ENCODE measurements around the gene KLK15. TPM values are rescaled to one million over a fixed set of nuclear protein-coding genes. Genes with fewer than 3 reads are reported as not detected.

The KLK15 gene
- polyA plus RNA-seq, 2 of the 4 experiments (the other 2 are of a cell fraction), result not detected

DNA sequence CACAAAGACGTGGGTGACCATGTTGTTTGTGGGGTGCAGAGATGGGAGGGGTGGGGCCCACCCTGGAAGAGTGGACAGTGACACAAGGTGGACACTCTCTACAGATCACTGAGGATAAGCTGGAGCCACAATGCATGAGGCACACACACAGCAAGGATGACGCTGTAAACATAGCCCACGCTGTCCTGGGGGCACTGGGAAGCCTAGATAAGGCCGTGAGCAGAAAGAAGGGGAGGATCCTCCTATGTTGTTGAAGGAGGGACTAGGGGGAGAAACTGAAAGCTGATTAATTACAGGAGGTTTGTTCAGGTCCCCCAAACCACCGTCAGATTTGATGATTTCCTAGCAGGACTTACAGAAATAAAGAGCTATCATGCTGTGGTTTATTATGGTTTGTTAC lies 45.5 kb upstream of the KLK15 start:
- Histone ChIP-seq H3K4me2 (no peak overlapping the region), H3K4me1 (no peaks in the 10 kb centered on the region), H3K4me3 (no peak overlapping the region), H3K27ac (no peak overlapping the region), H3K9me3 (no peaks in the 10 kb centered on the region)
- ChIA-PET POLR2A (no interaction called here), CTCF (interaction anchor here (0.5 to 1.8 kb wide), 5 partner anchors 9 to 231 kb away, joined by 3 to 6 read pairs (median 3); no protein-coding TSS in a partner anchor)
- ATAC-seq, result no peak
- no peak for TF ChIP-seq ZFP36 (IDR thresholded peaks at IDR 0.05; ENCODE audit: borderline replicate concordance, partially characterized antibody)
- TF ChIP-seq NFE2L2 (conservative IDR thresholded peaks at IDR 0.05; ENCODE audit: low read length), result no peak
- no peak for TF ChIP-seq SREBF2 (IDR thresholded peaks at IDR 0.05)
- no peak for TF ChIP-seq MAZ (IDR thresholded peaks at IDR 0.05; ENCODE audit: borderline replicate concordance, low read depth, low read length)
- TF ChIP-seq PHF8 (IDR thresholded peaks at IDR 0.05; ENCODE audit: borderline replicate concordance, low read depth), result no peak
- no peak for TF ChIP-seq FOXS1 (CRISPR knock-in tag; IDR thresholded peaks at IDR 0.05)
- no peak for TF ChIP-seq REST (IDR thresholded peaks at IDR 0.05)
- TF ChIP-seq CEBPB (IDR thresholded peaks at IDR 0.05), result no peak
- TF ChIP-seq HOXA7 (CRISPR knock-in tag; IDR thresholded peaks at IDR 0.05), result no peak
- TF ChIP-seq TP53 (CRISPR knock-in tag; IDR thresholded peaks at IDR 0.05), result no peak
- TF ChIP-seq HOXB5 (CRISPR knock-in tag; IDR thresholded peaks at IDR 0.05), result no peak
- TF ChIP-seq KDM1A (IDR thresholded peaks at IDR 0.05; ENCODE audit: low read depth), result no peak
- TF ChIP-seq RCOR1 (IDR thresholded peaks at IDR 0.05; ENCODE audit: low read depth, low read length), result no peak
- TF ChIP-seq RFX5 (IDR thresholded peaks at IDR 0.05), result no peak
- TF ChIP-seq ZNF302 (CRISPR knock-in tag; IDR thresholded peaks at IDR 0.05), result no peak
- no peak for DNase-seq (ENCODE audit: low read depth in 1 of 2, low spot score in 1 of 2)
- FAIRE-seq, result no peak
- 4% methylated on average over 5 of the region's 5 CpGs for WGBS (ENCODE audit: missing lambda C conversion rate)

DNA sequence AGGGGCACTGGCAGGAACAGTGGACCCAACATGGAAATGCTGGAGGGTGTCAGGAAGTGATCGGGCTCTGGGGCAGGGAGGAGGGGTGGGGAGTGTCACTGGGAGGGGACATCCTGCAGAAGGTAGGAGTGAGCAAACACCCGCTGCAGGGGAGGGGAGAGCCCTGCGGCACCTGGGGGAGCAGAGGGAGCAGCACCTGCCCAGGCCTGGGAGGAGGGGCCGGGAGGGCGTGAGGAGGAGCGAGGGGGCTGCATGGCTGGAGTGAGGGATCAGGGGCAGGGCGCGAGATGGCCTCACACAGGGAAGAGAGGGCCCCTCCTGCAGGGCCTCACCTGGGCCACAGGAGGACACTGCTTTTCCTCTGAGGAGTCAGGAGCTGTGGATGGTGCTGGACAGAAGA lies 44.0 kb upstream of the KLK15 start:
- TF ChIP-seq JUNB (IDR thresholded peaks at IDR 0.05) (no peak), POLR2A (IDR thresholded peaks at IDR 0.05; ENCODE audit: low read length) (no peak), ESRRA (IDR thresholded peaks at IDR 0.05; ENCODE audit: borderline replicate concordance, low read length) (no peak), EHMT2 (IDR thresholded peaks at IDR 0.05; ENCODE audit: low read depth) (no peak), HOXA7 (CRISPR knock-in tag; IDR thresholded peaks at IDR 0.05) (no peak), ZC3H11A (IDR thresholded peaks at IDR 0.05) (no peak), HOXB13 (CRISPR knock-in tag; IDR thresholded peaks at IDR 0.05; ENCODE audit: low read depth) (no peak), BHLHE40 (IDR thresholded peaks at IDR 0.05; ENCODE audit: low read depth, low read length) (no peak), HEYL (CRISPR knock-in tag; IDR thresholded peaks at IDR 0.05) (no peak)
- TF ChIP-seq, protein P1, sequence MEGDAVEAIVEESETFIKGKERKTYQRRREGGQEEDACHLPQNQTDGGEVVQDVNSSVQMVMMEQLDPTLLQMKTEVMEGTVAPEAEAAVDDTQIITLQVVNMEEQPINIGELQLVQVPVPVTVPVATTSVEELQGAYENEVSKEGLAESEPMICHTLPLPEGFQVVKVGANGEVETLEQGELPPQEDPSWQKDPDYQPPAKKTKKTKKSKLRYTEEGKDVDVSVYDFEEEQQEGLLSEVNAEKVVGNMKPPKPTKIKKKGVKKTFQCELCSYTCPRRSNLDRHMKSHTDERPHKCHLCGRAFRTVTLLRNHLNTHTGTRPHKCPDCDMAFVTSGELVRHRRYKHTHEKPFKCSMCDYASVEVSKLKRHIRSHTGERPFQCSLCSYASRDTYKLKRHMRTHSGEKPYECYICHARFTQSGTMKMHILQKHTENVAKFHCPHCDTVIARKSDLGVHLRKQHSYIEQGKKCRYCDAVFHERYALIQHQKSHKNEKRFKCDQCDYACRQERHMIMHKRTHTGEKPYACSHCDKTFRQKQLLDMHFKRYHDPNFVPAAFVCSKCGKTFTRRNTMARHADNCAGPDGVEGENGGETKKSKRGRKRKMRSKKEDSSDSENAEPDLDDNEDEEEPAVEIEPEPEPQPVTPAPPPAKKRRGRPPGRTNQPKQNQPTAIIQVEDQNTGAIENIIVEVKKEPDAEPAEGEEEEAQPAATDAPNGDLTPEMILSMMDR (IDR thresholded peaks at IDR 0.05), result no peak
- CTCF ChIA-PET, result no interaction called here
- DNase-seq (ENCODE audit: low read depth in 1 of 2, low spot score in 1 of 2) (no peak), FAIRE-seq (no peak), ATAC-seq (no peak)
- no peak overlapping the region for H3K4me3 ChIP-seq
- no peak overlapping the region for H3K27ac ChIP-seq
- WGBS (ENCODE audit: missing lambda C conversion rate), result 39% methylated on average over 8 of the region's 8 CpGs
- H3K4me2 ChIP-seq, result no peak overlapping the region
- H3K4me1 ChIP-seq, result no peaks in the 10 kb centered on the region
- H3K9me3 ChIP-seq, result no peaks in the 10 kb centered on the region
- POLR2A ChIA-PET, result no interaction called here

Measured in A549 (cell line).